HEK293T (cell line): ENCODE results near the gene NAGLU.

Source experiments
- CTCF ChIA-PET: fragments of 350-600 bp; formaldehyde crosslinking; extraction: SDS; loops from one replicate; lab custom pipeline; 2021; ENCODE audit warnings: antibody characterized with exemption, inconsistent platforms; lab: Yijun Ruan, JAX
- POLR2A ChIA-PET: fragments of 350-600 bp; formaldehyde crosslinking; extraction: SDS; loops from one replicate; lab custom pipeline; 2020; ENCODE audit warnings: antibody characterized with exemption, inconsistent platforms; lab: Yijun Ruan, JAX
- DNase-seq: peaks from one replicate; pipeline ENCODE4 v3.0.0; 2012; ENCODE audit warnings: mixed read lengths; ENCODE audit errors: extremely low spot score
- ARNT ChIP-seq: fragments of 450-650 bp; IDR thresholded peaks from 2 replicates; pipeline ENCODE4 v1.6.1; 2017; ENCODE audit warnings: mild to moderate bottlenecking
- BHLHE40 ChIP-seq: fragments of 450-650 bp; IDR thresholded peaks from 2 replicates; pipeline ENCODE4 v1.6.1; 2016; ENCODE audit warnings: mild to moderate bottlenecking, moderate library complexity, borderline replicate concordance
- CTBP1 ChIP-seq: fragments of 450-650 bp; IDR thresholded peaks from 2 replicates; pipeline ENCODE4 v1.6.1; 2016; ENCODE audit warnings: borderline replicate concordance
- ELF4 ChIP-seq: fragments of 450-650 bp; IDR thresholded peaks from 2 replicates; pipeline ENCODE4 v1.6.1; 2017; ENCODE audit warnings: antibody characterized with exemption
- FOXA1 ChIP-seq: fragments of 450-650 bp; IDR thresholded peaks from 2 replicates; pipeline ENCODE4 v1.6.1; 2016; ENCODE audit warnings: mild to moderate bottlenecking
- FOXK2 ChIP-seq: fragments of 450-650 bp; IDR thresholded peaks from 2 replicates; pipeline ENCODE4 v1.6.1; 2016; ENCODE audit warnings: mild to moderate bottlenecking
- FOXM1 ChIP-seq: fragments of 450-650 bp; IDR thresholded peaks from 2 replicates; pipeline ENCODE4 v1.6.1; 2017; ENCODE audit warnings: mild to moderate bottlenecking, borderline replicate concordance
- HDGF ChIP-seq: fragments of 450-650 bp; IDR thresholded peaks from 2 replicates; pipeline ENCODE4 v1.6.1; 2017; ENCODE audit warnings: antibody characterized with exemption, borderline replicate concordance
- L3MBTL2 ChIP-seq: fragments of 450-650 bp; conservative IDR thresholded peaks from 2 replicates; pipeline ENCODE4 v1.6.1; 2016; ENCODE audit warnings: mild to moderate bottlenecking
- LEF1 ChIP-seq: fragments of 450-650 bp; IDR thresholded peaks from 2 replicates; pipeline ENCODE4 v1.6.1; 2017; ENCODE audit warnings: mild to moderate bottlenecking, borderline replicate concordance
- NFRKB ChIP-seq: fragments of 450-650 bp; IDR thresholded peaks from 2 replicates; pipeline ENCODE4 v1.6.1; 2016; ENCODE audit warnings: mild to moderate bottlenecking, moderate library complexity
- SP1 ChIP-seq: fragments of 450-650 bp; IDR thresholded peaks from 2 replicates; pipeline ENCODE4 v1.6.1; 2017
- SUZ12 ChIP-seq: fragments of 450-650 bp; IDR thresholded peaks from 2 replicates; pipeline ENCODE4 v1.6.1; 2016; ENCODE audit warnings: mild to moderate bottlenecking
- TARDBP ChIP-seq: fragments of 450-650 bp; IDR thresholded peaks from 2 replicates; pipeline ENCODE4 v1.6.1; 2016
- ZNF384 ChIP-seq: fragments of 450-650 bp; IDR thresholded peaks from 2 replicates; pipeline ENCODE4 v1.6.1; 2016
- TF ChIP-seq, protein P1 (sequence below): fragments of 450-650 bp; IDR thresholded peaks from 2 replicates; pipeline ENCODE4 v1.6.1; 2016

The NAGLU gene

GRCh38 chr17:42512733-42513251, 23.2 kb upstream of the NAGLU start:
- no peak for TF ChIP-seq L3MBTL2
- TF ChIP-seq BHLHE40, result no peak
- no peak for TF ChIP-seq FOXA1
- no peak for TF ChIP-seq LEF1
- no peak for TF ChIP-seq ARNT
- no peak for TF ChIP-seq ZNF384
- TF ChIP-seq SUZ12, result no peak
- no peak for TF ChIP-seq NFRKB
- TF ChIP-seq, protein P1, sequence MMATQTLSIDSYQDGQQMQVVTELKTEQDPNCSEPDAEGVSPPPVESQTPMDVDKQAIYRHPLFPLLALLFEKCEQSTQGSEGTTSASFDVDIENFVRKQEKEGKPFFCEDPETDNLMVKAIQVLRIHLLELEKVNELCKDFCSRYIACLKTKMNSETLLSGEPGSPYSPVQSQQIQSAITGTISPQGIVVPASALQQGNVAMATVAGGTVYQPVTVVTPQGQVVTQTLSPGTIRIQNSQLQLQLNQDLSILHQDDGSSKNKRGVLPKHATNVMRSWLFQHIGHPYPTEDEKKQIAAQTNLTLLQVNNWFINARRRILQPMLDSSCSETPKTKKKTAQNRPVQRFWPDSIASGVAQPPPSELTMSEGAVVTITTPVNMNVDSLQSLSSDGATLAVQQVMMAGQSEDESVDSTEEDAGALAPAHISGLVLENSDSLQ, result no peak
- no peak for TF ChIP-seq TARDBP
- TF ChIP-seq CTBP1, result no peak
- CTCF ChIA-PET, result no interaction called here
- POLR2A ChIA-PET, result no interaction called here
- no peak for DNase-seq

GRCh38 chr17:42513686-42514085, 22.4 kb upstream of the NAGLU start:
- POLR2A ChIA-PET, result no interaction called here
- CTCF ChIA-PET, result interaction anchor here (0.8 to 1.1 kb wide), 2 partner anchors 57 to 64 kb away, joined by 3 read pairs; partner anchors contain the start of gene PSMC3IP
- TF ChIP-seq L3MBTL2 (no peak), ELF4 (no peak), FOXM1 (no peak), ZNF384 (no peak), SP1 (no peak), ARNT (no peak), TARDBP (no peak), SUZ12 (no peak), BHLHE40 (no peak), HDGF (no peak), FOXA1 (no peak), CTBP1 (no peak), FOXK2 (no peak), NFRKB (no peak), LEF1 (no peak)
- TF ChIP-seq, protein P1, result no peak
- no peak for DNase-seq

GRCh38 chr17:42514279-42514678, 21.8 kb upstream of the NAGLU start:
- DNase-seq, result no peak
- TF ChIP-seq HDGF (no peak), LEF1 (no peak), ZNF384 (no peak), BHLHE40 (no peak), SUZ12 (no peak), FOXA1 (no peak), SP1 (no peak), FOXK2 (no peak), ELF4 (no peak), FOXM1 (no peak)
- TF ChIP-seq, protein P1, result no peak
- POLR2A ChIA-PET, result interaction anchor here (1.0 kb wide), 1 partner anchor 22 kb away, joined by 3 read pairs; the partner anchor contains the start of gene NAGLU
- CTCF ChIA-PET, result interaction anchor here (0.8 to 1.1 kb wide), 3 partner anchors 58 to 111 kb away, joined by 3 read pairs; partner anchors contain the start of gene PSMC3IP

- CTCF ChIA-PET, result interaction anchor here (0.9 kb wide), 1 partner anchor 112 kb away, joined by 3 read pairs; no protein-coding TSS in a partner anchor
- POLR2A ChIA-PET, result interaction anchor here (1.0 kb wide), 1 partner anchor 21 kb away, joined by 3 read pairs; the partner anchor contains the start of gene NAGLU
- TF ChIP-seq L3MBTL2 (no peak), ELF4 (no peak), HDGF (no peak), FOXK2 (no peak), FOXM1 (no peak), LEF1 (no peak), NFRKB (no peak), SUZ12 (no peak), TARDBP (no peak), ZNF384 (no peak), BHLHE40 (no peak), SP1 (no peak), ARNT (no peak), CTBP1 (no peak), FOXA1 (no peak)
- TF ChIP-seq, protein P1, result no peak
- DNase-seq, result no peak
Observed at GRCh38 chr17:42514867-42515266, 21.2 kb upstream of the NAGLU start.

- ChIA-PET POLR2A (interaction anchor here (0.5 to 1.7 kb wide), 3 partner anchors 19 to 129 kb away, joined by 3 to 5 read pairs (median 3); partner anchors contain the start of genes CAVIN1 and NAGLU), CTCF (interaction anchor here (0.6 to 2.8 kb wide), 12 partner anchors 10 to 452 kb away, joined by 3 to 21 read pairs (median 4); no protein-coding TSS in a partner anchor)
- TF ChIP-seq ARNT, result no peak
- TF ChIP-seq, protein P1, result no peak
- no peak for TF ChIP-seq L3MBTL2
- no peak for TF ChIP-seq TARDBP
- no peak for TF ChIP-seq BHLHE40
- TF ChIP-seq ELF4, result no peak
- TF ChIP-seq SUZ12, result no peak
- no peak for TF ChIP-seq SP1
- TF ChIP-seq CTBP1, result no peak
- no peak for TF ChIP-seq ZNF384
- peak; percentile 88 for DNase-seq
Observed at GRCh38 chr17:42517516-42517915, 18.5 kb upstream of the NAGLU start.
